Stimulated activated CD4-positive, alpha-beta T cell treated with anti-CD3 and anti-CD28 coated beads, Interleukin-15, amount 100 ng/mL, for 48 hours (primary cell): ENCODE results near the gene SLFN12L.

Source experiments
- DNase-seq, 2 donors: peaks; one replicate each; pipeline ENCODE4 v3.0.0-alpha.2; 2020; ENCODE audit warnings: low read depth in 2 of 2

Gene SLFN12L

DNA sequence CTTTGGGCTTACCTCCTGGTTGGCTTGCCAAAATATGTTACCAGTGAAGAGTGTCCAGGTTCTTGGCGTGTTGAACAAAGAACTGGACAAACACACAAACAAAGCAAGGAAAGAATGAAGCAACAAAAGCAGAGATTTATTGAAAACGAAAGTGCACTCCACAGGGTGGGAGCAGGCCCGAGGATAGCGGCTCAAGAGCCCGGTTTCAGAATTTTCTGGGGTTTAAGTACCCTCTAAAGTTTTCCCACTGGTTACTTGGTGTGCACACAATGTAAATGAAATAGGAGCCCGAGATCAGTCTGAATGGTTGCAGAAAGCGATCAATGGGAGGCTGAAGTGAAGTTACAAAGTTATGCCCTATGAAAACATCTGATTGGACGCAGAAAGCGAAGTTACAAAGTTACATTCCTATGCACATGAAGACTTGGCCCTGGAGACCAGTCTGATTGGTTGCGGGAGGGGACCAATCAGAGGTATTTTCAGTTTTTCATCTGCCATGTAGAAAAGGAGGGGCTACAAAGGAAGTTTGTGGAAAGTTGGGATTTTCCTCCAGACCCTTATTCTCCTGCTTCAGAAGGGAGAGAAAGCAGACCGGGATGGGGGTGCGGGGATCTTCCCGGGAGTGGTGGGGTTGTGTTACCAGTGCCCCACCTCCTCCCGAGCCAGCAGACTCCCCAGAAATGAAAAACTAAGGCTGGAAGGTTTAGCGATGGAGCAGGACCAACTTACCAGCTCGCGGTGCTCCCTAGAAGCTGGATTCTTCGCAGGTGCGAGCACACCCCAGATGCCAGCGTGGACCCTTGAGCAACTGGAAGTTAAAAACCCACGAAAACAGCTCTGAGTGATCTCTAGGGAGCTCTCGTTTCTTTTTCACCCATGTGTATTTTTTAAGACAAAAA, 105.1 kb downstream of the SLFN12L start, which contains the start of gene SLFN12:
Gene SLFN12 (minus strand): TSS at position 325 of the 899 bp plus-strand sequence. CDS start 9,472 bp downstream, outside the sequence.
- peak; percentile 15 to 30 for DNase-seq

DNA sequence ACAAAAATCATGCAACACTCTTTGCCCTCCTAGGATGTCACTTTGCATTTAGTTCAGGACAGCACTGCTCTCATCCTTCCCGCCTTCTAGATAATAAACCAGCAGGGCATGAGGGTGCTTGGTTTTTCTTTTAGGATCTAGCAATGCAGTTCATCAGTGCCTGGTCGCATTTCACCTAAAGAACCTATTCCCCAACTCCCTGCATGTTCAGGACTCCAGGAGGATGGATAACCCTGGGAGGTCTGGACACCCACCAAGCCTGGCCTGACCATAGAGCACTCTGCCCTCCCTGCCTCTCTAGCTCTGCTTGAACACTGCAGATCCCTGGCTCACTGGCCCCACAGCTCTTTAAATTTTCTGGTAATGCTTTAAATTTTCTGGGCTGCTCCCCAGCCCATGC, 107.8 kb downstream of the SLFN12L start:
- no peak for DNase-seq

DNA sequence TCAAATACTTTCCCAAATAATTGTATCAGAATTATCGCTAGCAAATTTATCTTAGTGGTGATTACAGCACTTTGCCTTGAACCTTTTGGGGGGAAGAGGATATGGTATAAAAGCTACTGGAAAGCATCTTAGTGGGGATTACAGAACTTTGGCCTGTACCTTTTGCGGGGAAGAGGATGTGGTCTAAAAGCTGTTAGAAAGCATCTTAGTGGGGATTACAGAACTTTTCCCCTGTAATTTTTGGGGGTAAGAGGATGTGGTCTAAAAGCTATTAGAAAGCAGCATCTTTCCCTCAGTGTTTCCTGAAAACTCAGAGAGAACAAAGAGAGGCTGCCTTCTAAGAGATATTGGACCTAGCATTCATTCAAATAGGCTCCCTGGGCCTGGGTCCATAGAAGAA, 109.2 kb downstream of the SLFN12L start:
- DNase-seq: no peak

DNA sequence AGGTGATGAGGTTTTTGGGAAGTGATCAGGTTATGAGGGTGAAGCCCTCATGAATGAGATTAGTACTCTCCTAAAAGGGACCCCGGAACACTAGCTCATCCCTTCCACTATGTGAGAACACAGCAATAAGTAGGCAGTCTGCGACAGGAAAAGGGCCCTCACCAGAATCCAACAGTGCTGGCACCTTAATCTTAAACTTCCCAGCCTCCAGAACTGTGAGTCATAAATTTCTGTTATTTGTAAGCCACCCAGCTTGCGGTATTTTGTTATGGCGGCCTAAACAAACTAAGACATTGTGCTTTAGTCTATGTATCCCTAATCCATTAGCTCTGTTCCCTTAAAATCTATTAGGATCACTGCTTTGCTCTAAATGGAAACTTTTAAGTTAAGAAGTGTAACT, 113.7 kb downstream of the SLFN12L start:
- DNase-seq: no peak
